ENCODE results near the gene PPIL1. TPM values are rescaled to one million over a fixed set of nuclear protein-coding genes. Genes with fewer than 3 reads are reported as not detected.

PPIL1 gene
- total and polyA plus RNA-seq, 2 of the 13 experiments (the other 11 are each of a cell fraction or from before 2014, with no cell fraction given) = 74.2 to 144 TPM

GRCh38 chr6:36885461-36886401 lies 11.1 kb upstream of the PPIL1 start, which contains the start of gene C6orf89 (continued):
- TF ChIP-seq ZBTB14 (CRISPR knock-in tag; IDR thresholded peaks at IDR 0.05) (no peak), XBP1 (CRISPR knock-in tag; IDR thresholded peaks at IDR 0.05) (no peak; the same call in 1 of the 2 replicates), NR0B2 (CRISPR knock-in tag; IDR thresholded peaks at IDR 0.05) (peak; percentile 92), NFATC3 (CRISPR knock-in tag; IDR thresholded peaks at IDR 0.05) (no peak), TRIM24 (CRISPR knock-in tag; IDR thresholded peaks at IDR 0.05) (no peak), HMGXB4 (CRISPR knock-in tag; IDR thresholded peaks at IDR 0.05; ENCODE audit: borderline replicate concordance in 1 of 2, low read depth in 1 of 2) (peak; percentile 97 to 98), NONO (IDR thresholded peaks at IDR 0.05) (no peak), NONO (CRISPR knock-in tag; conservative IDR thresholded peaks at IDR 0.05) (peak; percentile 97; the same call in 1 of the 2 replicates), ZNF552 (CRISPR knock-in tag; IDR thresholded peaks at IDR 0.05; ENCODE audit: borderline replicate concordance) (0 out of 2 replicates have a peak, but pooled peaks have one; percentile 49), ZNF615 (CRISPR knock-in tag; IDR thresholded peaks at IDR 0.05; ENCODE audit: borderline replicate concordance) (no peak), SCMH1 (CRISPR knock-in tag; IDR thresholded peaks at IDR 0.05; ENCODE audit: borderline replicate concordance) (no peak), ZNF275 (CRISPR knock-in tag; IDR thresholded peaks at IDR 0.05; ENCODE audit: borderline replicate concordance) (peak; percentile 95), ZNF510 (CRISPR knock-in tag; IDR thresholded peaks at IDR 0.05; ENCODE audit: low read depth) (peak; percentile 87), ZGPAT (CRISPR knock-in tag; IDR thresholded peaks at IDR 0.05) (peak; percentile 97), ZBTB46 (CRISPR knock-in tag; IDR thresholded peaks at IDR 0.05; ENCODE audit: borderline replicate concordance) (peak; percentile 94; the same call in 1 of the 2 replicates), MATR3 (CRISPR knock-in tag; IDR thresholded peaks at IDR 0.05) (no peak), ZNF558 (CRISPR knock-in tag; IDR thresholded peaks at IDR 0.05; ENCODE audit: borderline replicate concordance) (no peak; the same call in 1 of the 2 replicates), ZNF382 (CRISPR knock-in tag; IDR thresholded peaks at IDR 0.05; ENCODE audit: borderline replicate concordance) (no peak), SIN3B (IDR thresholded peaks at IDR 0.05; ENCODE audit: low read length) (peak; percentile 72; the same call in 1 of the 2 replicates)

Measured in HepG2 (cell line).